ENCODE measurements around the gene C11orf68.

The C11orf68 gene

GRCh38 chr11:65880027-65880426, 38.8 kb downstream of the C11orf68 start:
- Histone ChIP-seq H3K9me3 (ENCODE audit: insufficient read depth, low read depth, low read length) (no peaks in the 10 kb centered on the region), H3K4me3 (ENCODE audit: low read length) (no peak overlapping the region), H3K9ac (ENCODE audit: low read depth, low read length) (no peak overlapping the region), H3K4me1 (ENCODE audit: insufficient read depth, low read length) (no peaks in the 10 kb centered on the region), H3K36me3 (ENCODE audit: insufficient read depth, low read length) (peaks cover 27% of the 10 kb centered on the region), H3K27me3 (ENCODE audit: insufficient read depth, low read length) (no peaks in the 10 kb centered on the region), H3K27ac (ENCODE audit: low read depth, low read length) (no peak overlapping the region)
- WGBS, result 88% methylated on average over 7 of the region's 7 CpGs

GRCh38 chr11:65879617-65880016, 39.2 kb downstream of the C11orf68 start, which contains the start of gene CTSW:
CTSW (plus strand) TSS chr11:65879837; CDS start chr11:65879855, 18 bp downstream.
- H3K9ac ChIP-seq (ENCODE audit: low read depth, low read length), result no peak within 1 kb of the TSS
- no peak within 1 kb of the TSS for H3K27ac ChIP-seq (ENCODE audit: low read depth, low read length)
- no peak within 1 kb of the TSS for H3K4me3 ChIP-seq (ENCODE audit: low read length)
- peaks cover 24% of the 10 kb centered on the region for H3K36me3 ChIP-seq (ENCODE audit: insufficient read depth, low read length)
- no peaks in the 10 kb centered on the region for H3K9me3 ChIP-seq (ENCODE audit: insufficient read depth, low read depth, low read length)
- WGBS, result 84% methylated on average over 7 of the region's 7 CpGs
- no peaks in the 10 kb centered on the region for H3K4me1 ChIP-seq (ENCODE audit: insufficient read depth, low read length)
- no peaks in the 10 kb centered on the region for H3K27me3 ChIP-seq (ENCODE audit: insufficient read depth, low read length)

DNA sequence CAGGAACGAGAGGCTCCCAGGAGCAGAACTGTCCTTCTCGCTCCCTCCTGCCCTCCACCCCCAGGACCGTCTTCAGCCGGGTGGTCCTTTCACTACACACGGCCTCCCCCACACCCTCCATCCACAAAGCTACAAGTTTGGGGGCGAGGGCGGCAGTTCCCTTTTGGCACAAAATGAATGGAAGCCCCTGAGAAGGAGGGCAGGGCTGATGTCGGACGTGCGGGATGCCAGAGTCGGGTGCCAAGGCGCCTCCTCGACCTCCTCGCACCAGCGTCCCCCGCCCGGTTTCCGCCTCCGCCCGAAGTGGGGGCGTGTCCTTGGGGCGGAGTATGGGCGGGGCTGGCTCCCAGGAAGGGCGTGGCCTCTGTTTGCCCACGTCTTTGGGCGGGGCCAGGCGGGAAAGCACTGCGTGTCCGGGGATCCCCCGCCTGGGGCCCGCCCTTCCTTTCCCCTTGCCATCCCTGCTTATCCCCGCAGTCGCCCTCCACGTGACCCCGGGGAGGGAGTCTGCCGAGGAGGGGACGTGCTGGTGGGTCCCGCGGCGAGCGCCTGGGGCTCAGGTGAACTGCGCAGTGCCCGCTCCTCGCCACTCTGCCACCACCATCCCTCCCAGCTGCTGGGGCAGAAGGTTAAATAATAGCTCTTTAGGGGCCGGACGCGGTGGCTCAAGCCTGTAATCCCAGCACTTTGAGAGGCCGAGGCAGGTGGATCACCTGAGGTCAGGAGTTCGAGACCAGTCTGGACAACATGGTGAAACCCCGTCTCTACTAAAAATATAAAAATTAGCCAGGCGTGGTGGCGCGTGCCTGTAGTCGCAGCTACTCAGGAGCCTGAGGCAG, 45.3 kb downstream of the C11orf68 start:
- Histone ChIP-seq H3K9ac (ENCODE audit: low read depth, low read length) (peak overlapping the region; percentile 39; the same call in 1 of the 2 replicates), H3K36me3 (ENCODE audit: insufficient read depth, low read length) (no peaks in the 10 kb centered on the region), H3K9me3 (ENCODE audit: insufficient read depth, low read depth, low read length) (no peaks in the 10 kb centered on the region), H3K27me3 (ENCODE audit: insufficient read depth, low read length) (peaks cover 15% of the 10 kb centered on the region), H3K4me1 (ENCODE audit: insufficient read depth, low read length) (no peaks in the 10 kb centered on the region; the same call in 1 of the 2 replicates), H3K4me3 (ENCODE audit: low read length) (peak overlapping the region; percentile 80), H3K27ac (ENCODE audit: low read depth, low read length) (no peak overlapping the region)
- WGBS, result 10% methylated on average over 54 of the region's 54 CpGs

DNA sequence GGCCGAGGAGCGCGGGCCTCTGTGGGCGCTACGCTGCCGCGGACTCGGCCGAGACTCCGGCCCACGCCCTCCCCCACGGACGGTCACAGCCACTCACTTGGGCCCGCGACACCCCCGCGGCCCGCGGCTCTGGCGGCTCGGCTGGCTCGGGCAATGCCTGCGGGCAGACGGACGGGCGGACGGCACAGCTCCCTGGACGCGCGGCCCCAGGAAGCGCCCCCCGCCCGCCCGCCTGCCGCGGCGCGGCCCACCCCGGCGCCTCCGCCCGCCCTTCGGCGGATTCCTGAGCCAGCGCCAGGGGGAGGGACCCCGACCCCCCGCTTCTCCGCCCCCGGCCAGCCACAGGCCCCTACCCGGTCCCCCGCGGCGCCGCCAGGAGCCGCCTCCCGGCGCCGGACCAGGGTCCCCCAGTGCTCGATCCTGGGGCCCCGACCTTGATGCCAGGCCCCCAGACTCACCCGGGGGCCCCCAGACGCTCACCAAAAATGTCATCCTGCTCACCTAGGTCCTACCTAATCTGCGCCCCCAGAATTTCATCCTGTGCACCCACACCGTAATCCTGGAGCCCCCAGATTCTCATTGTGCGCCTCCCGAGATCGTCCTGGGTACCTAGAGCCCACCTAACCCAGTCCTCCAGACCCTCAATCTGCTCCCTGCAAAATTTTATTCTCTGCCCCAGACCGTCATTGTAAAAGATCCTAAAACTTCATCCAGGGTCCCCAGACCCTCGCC, 46.1 kb downstream of the C11orf68 start, which contains the start of gene EFEMP2:
Gene EFEMP2 (minus strand): TSS at position 215 of the 732 bp plus-strand sequence. CDS start 446 bp downstream, outside the sequence.
- no peaks in the 10 kb centered on the region for H3K9me3 ChIP-seq (ENCODE audit: insufficient read depth, low read depth, low read length)
- no peaks in the 10 kb centered on the region; the same call in 1 of the 2 replicates for H3K4me1 ChIP-seq (ENCODE audit: insufficient read depth, low read length)
- under 1% methylated on average over 69 of the region's 69 CpGs for WGBS
- no peak within 1 kb of the TSS for H3K27ac ChIP-seq (ENCODE audit: low read depth, low read length)
- H3K4me3 ChIP-seq (ENCODE audit: low read length), result peak within 1 kb of the TSS; percentile 80
- H3K36me3 ChIP-seq (ENCODE audit: insufficient read depth, low read length), result no peaks in the 10 kb centered on the region
- peak within 1 kb of the TSS; percentile 61 for H3K9ac ChIP-seq (ENCODE audit: low read depth, low read length)
- H3K27me3 ChIP-seq (ENCODE audit: insufficient read depth, low read length), result peaks cover 15% of the 10 kb centered on the region

DNA sequence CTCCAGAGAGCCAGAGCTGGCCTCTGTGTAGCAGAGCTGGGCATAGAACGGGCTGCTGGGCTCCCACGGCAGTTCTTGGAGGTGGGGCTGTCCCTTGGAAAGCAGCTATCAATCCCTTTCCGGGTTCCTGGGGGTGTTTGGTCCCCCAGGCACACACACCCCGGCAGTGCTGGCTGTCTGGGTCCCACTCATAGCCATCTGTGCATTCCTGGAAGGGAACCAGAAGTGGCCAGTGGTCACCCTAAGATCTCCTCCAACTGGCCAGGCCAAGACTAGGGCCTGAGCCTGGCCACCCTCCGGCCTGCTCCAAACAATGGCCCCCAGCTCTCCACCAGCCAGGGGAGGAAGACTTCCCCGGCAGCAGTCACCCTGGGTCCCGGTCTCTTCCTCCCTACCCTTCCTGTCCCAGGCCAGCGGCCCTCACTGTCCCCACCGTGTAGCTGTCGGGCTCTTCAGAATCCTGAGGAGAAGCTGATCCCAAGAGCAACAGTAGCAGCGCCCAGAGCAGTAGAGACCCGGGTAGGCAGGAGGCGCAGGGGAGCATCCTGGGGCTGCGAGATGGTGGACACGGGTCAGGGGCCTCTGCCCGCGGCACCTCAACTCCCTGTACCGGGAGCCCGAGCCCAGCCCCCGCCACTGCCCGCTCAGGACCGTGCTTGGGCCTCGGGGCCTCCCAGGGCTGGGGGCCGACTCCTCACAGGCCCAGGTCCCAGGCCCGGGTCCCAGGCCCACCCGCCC, 46.9 kb downstream of the C11orf68 start:
- no peaks in the 10 kb centered on the region; the same call in 1 of the 2 replicates for H3K4me1 ChIP-seq (ENCODE audit: insufficient read depth, low read length)
- H3K4me3 ChIP-seq (ENCODE audit: low read length), result peak overlapping the region; percentile 80
- no peaks in the 10 kb centered on the region for H3K9me3 ChIP-seq (ENCODE audit: insufficient read depth, low read depth, low read length)
- 33% methylated on average over 26 of the region's 26 CpGs for WGBS
- H3K27me3 ChIP-seq (ENCODE audit: insufficient read depth, low read length), result peaks cover 15% of the 10 kb centered on the region
- no peaks in the 10 kb centered on the region for H3K36me3 ChIP-seq (ENCODE audit: insufficient read depth, low read length)
- no peak overlapping the region for H3K27ac ChIP-seq (ENCODE audit: low read depth, low read length)
- H3K9ac ChIP-seq (ENCODE audit: low read depth, low read length), result peak overlapping the region; percentile 61

DNA sequence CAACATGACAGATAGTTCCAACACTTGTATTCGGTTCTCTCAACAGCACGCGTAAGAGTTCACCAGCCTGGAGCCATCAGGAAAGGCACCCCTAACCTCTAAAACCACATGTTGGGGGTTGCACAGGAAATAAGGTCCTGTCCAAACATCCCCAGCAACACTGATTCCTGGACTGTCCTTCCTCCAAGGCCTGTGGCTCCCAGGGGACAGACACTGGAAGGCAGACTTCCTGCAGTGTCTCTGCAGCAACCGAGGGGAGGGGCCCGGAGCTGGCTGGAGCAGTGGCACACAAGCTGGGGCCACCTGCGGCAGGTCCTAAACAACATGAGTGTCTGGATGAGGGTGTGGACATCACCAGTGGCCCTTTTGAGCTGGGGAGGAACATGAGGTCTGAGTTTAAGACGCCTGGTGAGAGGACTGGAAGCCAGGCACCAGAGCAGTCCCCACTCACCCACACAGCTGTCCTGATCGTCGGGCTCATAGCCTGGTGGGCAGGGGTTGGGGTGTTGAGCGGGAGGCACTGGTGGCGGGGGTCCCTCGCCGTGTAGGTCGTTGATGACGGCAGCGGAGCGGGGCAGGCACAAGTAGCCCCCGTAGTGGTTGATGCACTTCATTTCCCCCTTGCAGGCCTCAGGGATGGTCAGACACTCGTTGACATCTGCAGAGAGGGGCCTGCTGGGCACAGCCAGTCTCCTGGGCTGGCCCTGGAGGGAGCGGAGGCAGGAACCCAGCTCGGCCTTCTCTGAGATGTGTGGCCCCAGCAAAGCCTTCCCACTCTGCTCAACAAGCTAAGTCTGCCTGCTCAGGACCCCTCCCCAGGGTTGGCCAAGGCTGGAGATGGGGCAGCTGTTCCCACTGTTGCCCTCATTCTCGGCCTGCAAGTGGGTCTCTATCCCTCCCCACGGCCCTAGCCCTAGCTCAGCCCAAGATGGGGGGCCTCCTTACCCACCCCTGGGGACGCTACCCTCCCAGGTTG, 47.9 kb downstream of the C11orf68 start:
- 85% methylated on average over 24 of the region's 24 CpGs for WGBS
- no peaks in the 10 kb centered on the region for H3K9me3 ChIP-seq (ENCODE audit: insufficient read depth, low read depth, low read length)
- peaks cover 15% of the 10 kb centered on the region for H3K27me3 ChIP-seq (ENCODE audit: insufficient read depth, low read length)
- H3K4me3 ChIP-seq (ENCODE audit: low read length), result no peak overlapping the region
- H3K36me3 ChIP-seq (ENCODE audit: insufficient read depth, low read length), result peaks cover 10% of the 10 kb centered on the region
- H3K27ac ChIP-seq (ENCODE audit: low read depth, low read length), result no peak overlapping the region
- no peaks in the 10 kb centered on the region; the same call in 1 of the 2 replicates for H3K4me1 ChIP-seq (ENCODE audit: insufficient read depth, low read length)
- H3K9ac ChIP-seq (ENCODE audit: low read depth, low read length), result no peak overlapping the region

DNA sequence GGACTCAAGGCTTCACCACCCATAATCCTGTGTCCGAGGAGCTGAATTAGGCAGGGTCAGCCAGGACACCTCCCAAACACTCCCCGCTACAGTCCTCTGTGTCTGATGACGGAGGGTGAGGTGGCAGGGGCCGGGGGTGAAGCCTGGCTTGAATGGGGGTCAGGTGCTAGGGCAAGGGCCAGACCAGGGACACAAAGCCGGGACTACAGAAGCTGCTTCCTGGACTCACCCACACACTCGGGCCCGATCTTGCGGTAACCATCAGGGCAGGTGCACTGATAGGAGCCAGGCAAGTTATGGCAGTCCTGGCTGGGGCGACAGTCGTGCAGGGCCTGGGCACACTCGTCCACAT, 48.6 kb downstream of the C11orf68 start:
- Histone ChIP-seq H3K9me3 (ENCODE audit: insufficient read depth, low read depth, low read length) (no peaks in the 10 kb centered on the region), H3K4me3 (ENCODE audit: low read length) (no peak overlapping the region), H3K4me1 (ENCODE audit: insufficient read depth, low read length) (no peaks in the 10 kb centered on the region; the same call in 1 of the 2 replicates), H3K27me3 (ENCODE audit: insufficient read depth, low read length) (peaks cover 15% of the 10 kb centered on the region), H3K36me3 (ENCODE audit: insufficient read depth, low read length) (peaks cover 17% of the 10 kb centered on the region), H3K9ac (ENCODE audit: low read depth, low read length) (no peak overlapping the region), H3K27ac (ENCODE audit: low read depth, low read length) (no peak overlapping the region)
- 96% methylated on average over 11 of the region's 11 CpGs for WGBS

GRCh38 chr11:65869643-65870306, 49.1 kb downstream of the C11orf68 start:
- Histone ChIP-seq H3K9ac (ENCODE audit: low read depth, low read length) (no peak overlapping the region), H3K27ac (ENCODE audit: low read depth, low read length) (no peak overlapping the region), H3K9me3 (ENCODE audit: insufficient read depth, low read depth, low read length) (no peaks in the 10 kb centered on the region), H3K4me1 (ENCODE audit: insufficient read depth, low read length) (no peaks in the 10 kb centered on the region; the same call in 1 of the 2 replicates), H3K27me3 (ENCODE audit: insufficient read depth, low read length) (peaks cover 15% of the 10 kb centered on the region), H3K36me3 (ENCODE audit: insufficient read depth, low read length) (peaks cover 22% of the 10 kb centered on the region), H3K4me3 (ENCODE audit: low read length) (no peak overlapping the region)
- 93% methylated on average over 24 of the region's 24 CpGs for WGBS

GRCh38 chr11:65868907-65869306, 50.0 kb downstream of the C11orf68 start:
- Histone ChIP-seq H3K27me3 (ENCODE audit: insufficient read depth, low read length) (peaks cover 15% of the 10 kb centered on the region), H3K4me3 (ENCODE audit: low read length) (no peak overlapping the region), H3K4me1 (ENCODE audit: insufficient read depth, low read length) (no peaks in the 10 kb centered on the region; the same call in 1 of the 2 replicates), H3K36me3 (ENCODE audit: insufficient read depth, low read length) (peaks cover 30% of the 10 kb centered on the region), H3K9me3 (ENCODE audit: insufficient read depth, low read depth, low read length) (no peaks in the 10 kb centered on the region), H3K9ac (ENCODE audit: low read depth, low read length) (no peak overlapping the region), H3K27ac (ENCODE audit: low read depth, low read length) (no peak overlapping the region; the same call in 1 of the 2 replicates)
- 88% methylated on average over 3 of the region's 3 CpGs for WGBS
